Immature natural killer cell (primary cell): ENCODE results near the gene PSMB3. TPM values are rescaled to one million over a fixed set of nuclear protein-coding genes. Genes with fewer than 3 reads are reported as not detected.

ENCODE experiments used
- DNase-seq, 3 donors: peaks; one replicate each; pipeline ENCODE4 v3.0.0; 2022; ENCODE audit warnings: mixed read lengths in 1 of 3
- H3K27ac Mint-ChIP-seq, 6 donors: one replicate each; pipeline ENCODE4 v1.8.0; 2020; ENCODE audit warnings: mixed read lengths in 6 of 6, mild to moderate bottlenecking in 5 of 6, inconsistent platforms in 4 of 6, moderate library complexity in 3 of 6
- H3K27me3 Mint-ChIP-seq, 3 donors: one replicate each; pipeline ENCODE4 v1.8.0; 2020 to 2021; ENCODE audit warnings: low read depth in 3 of 3, mild to moderate bottlenecking in 3 of 3, mixed read lengths in 3 of 3, moderate library complexity in 3 of 3, inconsistent platforms in 1 of 3
- H3K36me3 Mint-ChIP-seq, 3 donors: one replicate each; pipeline ENCODE4 v1.8.0; 2020; ENCODE audit warnings: mixed read lengths in 3 of 3, inconsistent platforms in 2 of 3, mild to moderate bottlenecking in 2 of 3
- H3K4me1 Mint-ChIP-seq, 2 donors: one replicate each; pipeline ENCODE4 v1.8.0; 2020; ENCODE audit warnings: inconsistent platforms in 2 of 2, mild to moderate bottlenecking in 2 of 2, mixed read lengths in 2 of 2, moderate library complexity in 1 of 2
- H3K4me3 Mint-ChIP-seq, 5 donors: one replicate each; pipeline ENCODE4 v1.8.0; 2020; ENCODE audit warnings: mild to moderate bottlenecking in 5 of 5, mixed read lengths in 5 of 5, inconsistent platforms in 3 of 5, moderate library complexity in 3 of 5
- H3K9me3 Mint-ChIP-seq, 6 donors: one replicate each; pipeline ENCODE4 v1.8.0; 2020; ENCODE audit warnings: mild to moderate bottlenecking in 6 of 6, mixed read lengths in 6 of 6, inconsistent platforms in 4 of 6, moderate library complexity in 3 of 6
- polyA plus RNA-seq, 3 donors: library from polyadenylated mRNA; unstranded; fragments of 300-500 nt; fragmentation: Illumina TruSeq; gene quantifications; one replicate each; pipeline ENCODE4 v1.2.3, GENCODE V29; 2021

The PSMB3 gene
- polyA plus RNA-seq, 3 donors from 2014 or later, result 509 to 821 (median 662) TPM

GRCh38 chr17:38742411-38743308 is 9.9 kb upstream of the PSMB3 start:
- no peak overlapping the region for H3K27ac Mint-ChIP-seq
- peaks cover 7 to 9% of the 10 kb centered on the region in 2 donors for H3K4me1 Mint-ChIP-seq
- peaks cover 13 to 28% (median 14%) of the 10 kb centered on the region in 3 donors for H3K27me3 Mint-ChIP-seq
- DNase-seq, result no peak
- no peaks in the 10 kb centered on the region for H3K36me3 Mint-ChIP-seq
- H3K9me3 Mint-ChIP-seq, result no peaks in the 10 kb centered on the region
- H3K4me3 Mint-ChIP-seq, result no peak overlapping the region

- no peak for DNase-seq
- H3K4me1 Mint-ChIP-seq, result peaks cover 7 to 12% of the 10 kb centered on the region in 2 donors
- no peak overlapping the region for H3K27ac Mint-ChIP-seq
- H3K36me3 Mint-ChIP-seq, result no peaks in the 10 kb centered on the region
- no peaks in the 10 kb centered on the region for H3K9me3 Mint-ChIP-seq
- H3K27me3 Mint-ChIP-seq, result peaks cover 14 to 33% (median 14%) of the 10 kb centered on the region in 3 donors
- no peak overlapping the region for H3K4me3 Mint-ChIP-seq
Measured at GRCh38 chr17:38743556-38744171, 8.9 kb upstream of the PSMB3 start.

DNA sequence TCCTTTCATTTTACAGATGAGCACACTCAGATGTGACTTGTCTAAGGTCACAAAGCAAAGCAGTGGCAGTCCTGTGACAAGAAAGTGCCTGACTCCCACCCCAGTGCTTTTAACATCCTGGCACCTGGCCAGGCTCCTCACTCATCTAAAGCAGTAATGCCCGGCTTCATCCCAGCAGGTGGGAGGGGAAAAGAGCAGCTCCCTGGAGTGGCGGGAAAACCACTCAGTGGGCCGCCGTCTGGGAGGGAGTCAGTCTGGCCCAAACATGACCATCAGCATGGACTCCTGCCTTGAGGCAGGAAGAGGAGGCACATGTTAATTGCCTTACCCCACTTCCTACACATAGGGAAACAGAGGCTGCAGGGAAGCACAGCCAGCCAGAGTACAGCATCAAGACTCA is 7.0 kb upstream of the PSMB3 start:
- no peaks in the 10 kb centered on the region for H3K9me3 Mint-ChIP-seq
- peak overlapping the region in 1 of 6 donors; percentile 13 for H3K27ac Mint-ChIP-seq
- peaks cover 20 to 26% of the 10 kb centered on the region in 2 donors for H3K4me1 Mint-ChIP-seq
- no peak for DNase-seq
- peaks cover 21 to 44% (median 27%) of the 10 kb centered on the region in 3 donors for H3K27me3 Mint-ChIP-seq
- H3K4me3 Mint-ChIP-seq, result no peak overlapping the region
- H3K36me3 Mint-ChIP-seq, result no peaks in the 10 kb centered on the region

DNA sequence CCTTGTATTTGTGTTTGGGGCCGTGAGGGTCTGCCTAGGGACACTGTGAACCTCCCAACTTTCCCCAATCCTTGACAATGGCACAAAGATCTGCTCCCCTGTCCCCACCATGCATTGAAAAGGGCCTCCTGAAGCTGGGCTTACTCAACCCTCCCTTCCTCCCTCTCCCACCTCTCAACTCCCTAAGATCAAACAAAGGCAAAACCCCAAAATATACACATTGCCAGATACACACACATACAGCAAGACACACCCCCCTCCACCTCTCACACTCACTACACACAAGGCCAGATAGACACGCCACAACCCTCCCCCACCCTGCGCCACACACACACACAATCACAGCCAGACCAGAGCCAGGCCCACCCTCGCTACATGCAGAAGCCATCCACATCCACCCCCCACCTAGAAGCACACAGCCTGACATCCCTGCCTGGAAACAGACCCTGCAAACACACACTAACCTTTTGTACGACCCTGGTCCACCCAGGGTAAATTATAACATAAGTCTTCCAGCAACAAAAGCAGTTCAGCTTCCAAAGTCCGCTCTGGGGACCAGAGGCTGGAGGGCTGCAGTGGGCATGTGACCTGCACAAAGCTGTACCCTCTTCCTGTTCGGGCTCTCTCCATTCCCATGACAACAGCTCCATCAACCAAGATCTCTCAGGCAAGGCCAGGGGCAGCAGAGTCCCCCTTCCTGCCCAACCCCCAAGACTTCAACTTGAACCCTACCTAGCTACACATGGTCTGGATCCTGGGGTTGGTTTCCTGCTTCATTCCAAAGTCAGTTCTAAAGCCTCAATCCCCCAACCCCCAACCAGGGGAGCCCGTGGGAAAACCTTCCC is 6.3 kb upstream of the PSMB3 start:
- Mint-ChIP-seq H3K4me1 (peaks cover 27 to 33% of the 10 kb centered on the region in 2 donors), H3K4me3 (peak overlapping the region in 3 of 5 donors; percentile 49 to 63 (median 60)), H3K9me3 (no peaks in the 10 kb centered on the region), H3K27me3 (peaks cover 27 to 50% (median 34%) of the 10 kb centered on the region in 3 donors), H3K36me3 (no peaks in the 10 kb centered on the region), H3K27ac (peak overlapping the region in 2 of 6 donors; percentile 5 to 13)
- no peak for DNase-seq

DNA sequence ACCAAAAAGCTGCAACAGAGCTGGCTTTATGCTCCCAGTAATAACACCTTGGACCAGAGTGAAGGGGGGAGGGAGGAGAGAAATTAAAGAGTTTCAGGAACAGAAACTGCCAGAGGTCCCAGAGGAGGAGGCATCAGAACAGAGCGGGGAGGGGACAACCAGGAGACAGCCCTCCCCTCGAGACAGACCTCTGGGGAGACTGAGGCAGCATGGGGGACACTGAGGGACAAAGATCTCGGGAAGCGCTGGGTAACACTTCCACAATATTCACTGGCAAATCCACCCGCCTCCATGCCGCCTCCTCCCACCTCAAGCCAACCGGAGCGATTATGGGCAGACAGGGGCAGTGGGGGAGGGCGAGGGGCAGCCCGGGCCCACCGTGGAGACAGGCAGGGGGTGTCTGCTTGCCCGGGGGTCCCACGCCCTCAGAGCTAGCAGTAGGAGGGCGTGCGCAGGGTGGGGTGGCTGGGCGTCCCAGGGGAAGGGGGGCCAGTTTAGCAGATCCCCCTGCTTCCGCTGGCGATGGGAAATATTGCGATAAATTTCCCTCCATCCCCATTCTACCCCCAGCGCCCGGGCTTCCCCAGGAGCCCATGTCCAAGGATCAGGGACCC is 5.6 kb upstream of the PSMB3 start:
- Mint-ChIP-seq H3K4me3 (peak overlapping the region in 4 of 5 donors; percentile 42 to 63 (median 54)), H3K9me3 (peaks cover 0 to 3% (median 0%) of the 10 kb centered on the region in 6 donors), H3K4me1 (peaks cover 34 to 39% of the 10 kb centered on the region in 2 donors), H3K27ac (no peak overlapping the region), H3K27me3 (peaks cover 34 to 58% (median 41%) of the 10 kb centered on the region in 3 donors), H3K36me3 (no peaks in the 10 kb centered on the region)
- no peak for DNase-seq

DNA sequence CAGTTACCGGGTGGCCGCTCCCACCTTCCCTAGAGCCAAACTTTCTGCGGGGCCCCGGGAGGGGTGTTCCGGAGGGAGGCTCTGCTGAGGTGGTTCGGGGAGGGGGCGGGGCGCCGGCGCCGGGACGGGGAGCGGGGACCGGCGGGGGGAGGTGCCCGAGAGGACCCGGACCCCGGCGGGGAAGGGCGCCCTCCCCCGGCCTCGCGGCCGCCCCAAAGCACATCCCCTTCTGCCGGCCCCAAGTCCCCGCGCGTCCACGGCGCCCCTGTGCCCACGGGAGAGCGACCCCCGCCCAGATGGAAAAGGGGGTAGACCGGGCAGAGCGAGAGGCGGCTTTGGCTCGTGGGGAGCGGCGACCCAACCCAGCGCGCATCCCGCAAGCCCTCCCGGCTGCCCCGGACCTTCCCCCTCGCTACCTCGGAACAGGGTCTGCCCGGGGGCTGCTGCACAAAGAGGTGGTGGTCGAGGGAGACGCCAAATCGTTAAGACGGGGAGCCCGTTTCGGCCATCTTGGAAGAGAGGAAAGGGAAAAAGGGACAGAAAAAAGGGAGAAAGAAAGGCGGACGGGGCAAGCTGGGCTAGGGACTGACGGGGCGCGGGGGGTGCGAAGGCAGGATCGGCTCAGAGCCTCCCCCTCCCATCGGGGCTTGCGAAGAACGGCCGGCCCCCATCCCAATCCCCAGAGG is 4.9 kb upstream of the PSMB3 start:
- DNase-seq, result no peak
- H3K4me3 Mint-ChIP-seq, result peak overlapping the region; percentile 19 to 68 (median 29)
- H3K4me1 Mint-ChIP-seq, result peaks cover 40 to 45% of the 10 kb centered on the region in 2 donors
- H3K27me3 Mint-ChIP-seq, result peaks cover 40 to 63% (median 48%) of the 10 kb centered on the region in 3 donors
- H3K27ac Mint-ChIP-seq, result no peak overlapping the region
- H3K9me3 Mint-ChIP-seq, result peaks cover 0 to 3% (median 0%) of the 10 kb centered on the region in 6 donors
- H3K36me3 Mint-ChIP-seq, result peaks cover 0 to 2% (median 0%) of the 10 kb centered on the region in 3 donors

DNA sequence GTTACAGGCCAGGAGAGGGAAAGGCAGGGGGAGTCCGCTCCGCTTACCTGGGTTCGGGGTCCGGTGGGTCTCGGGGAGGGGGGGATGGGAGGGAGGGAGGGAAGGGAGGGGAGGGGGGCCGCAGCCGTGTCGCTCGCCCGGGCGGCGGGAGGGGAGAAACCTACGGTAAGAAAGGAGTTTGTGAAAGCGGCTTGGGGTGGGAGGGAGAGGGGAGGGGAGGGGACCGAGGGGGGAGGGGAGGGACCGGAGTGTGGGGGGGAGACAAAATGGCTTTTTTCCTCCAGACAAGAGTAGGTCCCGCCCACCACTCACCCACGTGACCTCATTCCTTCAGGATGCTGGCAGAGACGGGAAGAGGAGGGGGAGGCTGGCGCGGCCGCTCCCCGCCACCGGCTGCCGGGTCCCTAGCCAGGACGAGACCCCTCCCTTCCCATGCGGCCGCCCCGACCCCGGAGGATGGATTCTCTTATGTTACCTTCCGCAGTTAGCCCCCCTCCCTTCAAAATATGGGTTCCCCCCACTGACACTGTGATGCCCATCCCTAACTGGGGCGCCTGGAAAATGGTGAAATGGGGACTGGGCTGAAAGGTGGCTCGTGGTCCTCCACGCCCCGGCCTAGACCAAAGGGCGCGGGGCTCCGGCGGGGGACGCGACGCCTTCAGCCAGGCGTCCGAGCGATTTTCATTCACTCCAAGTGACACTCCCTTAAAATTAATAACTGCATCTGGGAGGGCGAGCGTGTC is 4.2 kb upstream of the PSMB3 start, which contains the start of gene PCGF2:
Gene PCGF2, minus strand, starts transcription at position 188 of the 743 bp plus-strand sequence. CDS start 7,934 bp downstream, outside the sequence.
- no peak for DNase-seq
- peaks cover 43 to 51% of the 10 kb centered on the region in 2 donors for H3K4me1 Mint-ChIP-seq
- H3K36me3 Mint-ChIP-seq, result peaks cover 0 to 4% (median 0%) of the 10 kb centered on the region in 3 donors
- peaks cover 0 to 3% (median 0%) of the 10 kb centered on the region in 6 donors for H3K9me3 Mint-ChIP-seq
- peak within 1 kb of the TSS; percentile 37 to 77 (median 57) for H3K4me3 Mint-ChIP-seq
- H3K27ac Mint-ChIP-seq, result no peak within 1 kb of the TSS
- peaks cover 42 to 59% (median 49%) of the 10 kb centered on the region in 3 donors for H3K27me3 Mint-ChIP-seq

GRCh38 chr17:38748892-38749222 is 3.7 kb upstream of the PSMB3 start:
- peaks cover 48 to 56% of the 10 kb centered on the region in 2 donors for H3K4me1 Mint-ChIP-seq

DNA sequence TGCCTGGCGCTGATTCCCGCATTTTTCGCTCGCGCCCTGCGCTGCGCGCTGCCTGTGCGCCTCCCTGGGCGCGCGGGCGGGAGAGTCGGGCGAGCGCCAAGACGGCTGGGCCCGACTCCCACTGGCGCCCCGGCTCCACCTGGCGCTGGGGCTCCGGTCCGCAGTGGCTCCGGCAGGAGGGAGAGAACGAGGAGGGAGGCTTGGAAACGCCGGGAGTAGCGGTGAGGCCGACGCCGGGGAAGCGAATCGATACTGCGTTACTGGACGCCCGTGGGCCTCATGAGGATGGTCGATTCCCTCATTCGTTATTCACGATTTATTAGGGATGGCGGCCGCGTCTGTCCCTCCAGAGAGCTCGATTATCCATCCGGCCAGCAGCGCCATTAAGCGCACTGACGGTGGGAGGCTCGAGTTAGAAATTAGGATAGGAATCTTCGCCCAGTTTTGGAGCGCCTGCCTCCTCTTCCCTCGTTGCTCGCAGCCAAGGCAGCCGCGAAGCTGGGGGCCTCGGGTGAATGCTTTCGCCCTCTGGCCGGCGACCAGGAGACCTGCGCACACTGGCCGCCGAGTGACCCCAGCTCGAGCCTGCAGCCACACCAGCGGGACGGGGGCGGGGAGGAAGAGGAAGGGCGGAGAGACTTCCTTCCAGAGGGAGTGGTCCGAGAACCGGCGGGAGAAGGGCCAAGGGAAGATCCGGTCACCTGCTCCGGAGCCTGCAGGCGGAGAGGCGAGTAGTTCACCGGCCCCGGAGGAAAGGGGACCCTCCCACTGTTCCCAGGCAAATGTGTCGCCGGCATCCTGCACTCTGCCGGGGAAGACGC is 3.1 kb upstream of the PSMB3 start:
- H3K4me3 Mint-ChIP-seq, result peak overlapping the region; percentile 33 to 99 (median 75)
- H3K9me3 Mint-ChIP-seq, result peaks cover 0 to 3% (median 0%) of the 10 kb centered on the region in 6 donors
- peaks cover 0 to 4% (median 3%) of the 10 kb centered on the region in 3 donors for H3K36me3 Mint-ChIP-seq
- no peak for DNase-seq
- H3K27me3 Mint-ChIP-seq, result peaks cover 42 to 57% (median 47%) of the 10 kb centered on the region in 3 donors
- H3K4me1 Mint-ChIP-seq, result peaks cover 52 to 58% of the 10 kb centered on the region in 2 donors
- peak overlapping the region in 1 of 6 donors; percentile 31 for H3K27ac Mint-ChIP-seq

More at GRCh38 chr17:38748892-38749222, 3.7 kb upstream of the PSMB3 start:
- DNase-seq, result no peak
- Mint-ChIP-seq H3K27me3 (peaks cover 42 to 57% (median 47%) of the 10 kb centered on the region in 3 donors), H3K4me3 (peak overlapping the region in 2 of 5 donors; percentile 50 to 60), H3K27ac (no peak overlapping the region), H3K36me3 (peaks cover 0 to 4% (median 3%) of the 10 kb centered on the region in 3 donors), H3K9me3 (peaks cover 0 to 3% (median 0%) of the 10 kb centered on the region in 6 donors)

GRCh38 chr17:38750044-38750311 is 2.6 kb upstream of the PSMB3 start:
- DNase-seq, result no peak
- Mint-ChIP-seq H3K4me3 (peak overlapping the region; percentile 19 to 99 (median 77)), H3K27ac (no peak overlapping the region), H3K36me3 (peaks cover 0 to 7% (median 3%) of the 10 kb centered on the region in 3 donors), H3K4me1 (peaks cover 56 to 61% of the 10 kb centered on the region in 2 donors), H3K27me3 (peaks cover 39 to 52% (median 45%) of the 10 kb centered on the region in 3 donors), H3K9me3 (peaks cover 0 to 3% (median 0%) of the 10 kb centered on the region in 6 donors)
